HCT116 (cell line): ENCODE data around the gene ANO2. TPM values are rescaled to one million over a fixed set of nuclear protein-coding genes. Genes with fewer than 3 reads are reported as not detected.

Experiments
- ATAC-seq: fragments of 200-7000 bp; cut with Tn5 transposase; 2 replicates; pipeline ENCODE4 v1.9.1; 2020; ENCODE audit warnings: mild to moderate bottlenecking, moderate library complexity
- BruUV-seq: library from RNA; stranded (reverse); fragments of 400-500 nt; replicated peaks from 2 replicates; lab custom pipeline; 2021; lab: Mats Ljungman, UMichigan
- CTCF ChIA-PET: fragments of 300-600 bp; sonication (Branson Sonifier 250); formaldehyde crosslinking; loops from one replicate; lab custom pipeline; 2021; ENCODE audit warnings: antibody characterized with exemption; lab: Charles Lee
- POLR2A ChIA-PET: fragments of 300-600, 350-600 bp; sonication (Branson Sonifier 250); formaldehyde crosslinking; loops from one replicate; lab custom pipeline; 2021; ENCODE audit warnings: antibody characterized with exemption; lab: Charles Lee
- RAD21 ChIA-PET, 2 experiments: fragments of 300-600 bp; sonication (Branson Sonifier 250); formaldehyde crosslinking; loops; one replicate each; lab custom pipeline; 2023; ENCODE audit warnings: low total read pairs in 2 of 2; ENCODE audit not compliant: uncharacterized antibody in 2 of 2, unreplicated experiment in 2 of 2, low non-redundant PET in 1 of 2; lab: Charles Lee
- DNase-seq: peaks from one replicate; pipeline ENCODE4 v3.0.0-alpha.2; 2010; ENCODE audit warnings: low read depth, low spot score
- H2AFZ ChIP-seq: fragments of 200-600 bp; shearing (Covaris generic), sonication (generic); 2 replicates; pipeline ENCODE4 v1.6.1; 2017; ENCODE audit warnings: low read depth, mixed run types, mixed read lengths, antibody characterized with exemption, low read length; ENCODE audit not compliant: poor library complexity, severe bottlenecking
- H3K27ac ChIP-seq: 2 replicates; pipeline ENCODE4 v1.5.1; 2012; ENCODE audit warnings: low read depth, low read length
- H3K27me3 ChIP-seq: fragments of 200-600 bp; sonication (generic); 2 replicates; pipeline ENCODE4 v1.6.1; 2016; ENCODE audit warnings: mixed run types, low read length, mixed read lengths; ENCODE audit not compliant: insufficient read depth
- H3K36me3 ChIP-seq, 2 experiments: fragments of 200-500 bp in 1 of 2; fragments of 200-600 bp in 1 of 2; sonication (Bioruptor generic) in 1 of 2; sonication (generic) in 1 of 2; 2 replicates each; pipeline versions ENCODE4 v1.5.1 to v1.6.1; 2014 to 2016; ENCODE audit warnings: low read length in 2 of 2, inconsistent platforms in 1 of 2, mixed read lengths in 1 of 2, mixed run types in 1 of 2; ENCODE audit not compliant: insufficient read depth in 2 of 2, control insufficient read depth in 1 of 2
- H3K4me1 ChIP-seq, 2 experiments: fragments of 200-600 bp in 1 of 2; sonication (generic) in 1 of 2; 2 replicates each; pipeline versions ENCODE4 v1.5.1 to v1.6.1; 2012 to 2017; ENCODE audit warnings: low read length in 2 of 2, inconsistent platforms in 1 of 2, mild to moderate bottlenecking in 1 of 2, mixed read lengths in 1 of 2, mixed run types in 1 of 2, moderate library complexity in 1 of 2; ENCODE audit not compliant: insufficient read depth in 2 of 2, control insufficient read depth in 1 of 2
- H3K4me2 ChIP-seq: fragments of 200-600 bp; sonication (generic); 2 replicates; pipeline ENCODE4 v1.6.1; 2017; ENCODE audit warnings: mixed run types, low read length, mixed read lengths
- H3K4me3 ChIP-seq, 2 experiments: fragments of 200-600 bp in 1 of 2; sonication (generic) in 1 of 2; replicated peaks in 1 of 2; 2 replicates each; pipeline ENCODE4 v1.5.1; 2011 to 2016; ENCODE audit warnings: low read length in 2 of 2, control low read depth in 1 of 2, low read depth in 1 of 2, mild to moderate bottlenecking in 1 of 2, mixed read lengths in 1 of 2, mixed run types in 1 of 2
- H3K79me2 ChIP-seq: fragments of 200-600 bp; sonication (generic); 2 replicates; pipeline ENCODE4 v1.6.1; 2017; ENCODE audit warnings: mild to moderate bottlenecking, mixed run types, low read length, moderate library complexity, mixed read lengths; ENCODE audit not compliant: insufficient read depth
- H3K9ac ChIP-seq: fragments of 200-600 bp; sonication (generic); 2 replicates; pipeline ENCODE4 v1.6.1; 2016; ENCODE audit warnings: low read length, mixed read lengths
- H3K9me2 ChIP-seq: fragments of 200-600 bp; sonication (generic), shearing (Covaris generic); 2 replicates; pipeline ENCODE4 v1.6.1; 2017; ENCODE audit warnings: mixed run types, mild to moderate bottlenecking, moderate library complexity; ENCODE audit not compliant: insufficient read depth
- H3K9me3 ChIP-seq, 2 experiments: fragments of 200-500 bp in 1 of 2; fragments of 200-600 bp in 1 of 2; sonication (Bioruptor generic) in 1 of 2; sonication (generic) in 1 of 2; 2 replicates each; pipeline ENCODE4 v1.6.1; 2014 to 2017; ENCODE audit warnings: low read length in 2 of 2, mixed read lengths in 2 of 2, inconsistent platforms in 1 of 2, low read depth in 1 of 2, mild to moderate bottlenecking in 1 of 2, mixed run types in 1 of 2, moderate library complexity in 1 of 2; ENCODE audit not compliant: control insufficient read depth in 1 of 2, insufficient read depth in 1 of 2
- H4K20me1 ChIP-seq: fragments of 200-600 bp; sonication (generic), shearing (Covaris generic); 2 replicates; pipeline ENCODE4 v1.6.1; 2017; ENCODE audit warnings: mixed run types, mild to moderate bottlenecking, moderate library complexity; ENCODE audit not compliant: insufficient read depth
- CBX3 ChIP-seq: IDR thresholded peaks from 2 replicates; pipeline ENCODE4 v1.6.1; 2012; ENCODE audit warnings: low read depth
- EGR1 ChIP-seq: IDR thresholded peaks from 2 replicates; pipeline ENCODE4 v1.6.1; 2012; ENCODE audit warnings: low read depth
- ELF1 ChIP-seq: IDR thresholded peaks from 2 replicates; pipeline ENCODE4 v1.6.1; 2012; ENCODE audit warnings: low read depth, borderline replicate concordance
- EZH2 ChIP-seq: fragments of 200-600 bp; sonication (generic); IDR thresholded peaks from 2 replicates; pipeline ENCODE4 v1.6.1; 2017; ENCODE audit warnings: antibody characterized with exemption, mixed run types
- EZH2phosphoT487 ChIP-seq: fragments of 200-600 bp; IDR thresholded peaks from 2 replicates; pipeline ENCODE4 v1.6.1; 2018; ENCODE audit warnings: antibody characterized with exemption, borderline replicate concordance
- FOSL1 ChIP-seq: IDR thresholded peaks from 2 replicates; pipeline ENCODE4 v1.6.1; 2012; ENCODE audit warnings: low read depth
- POLR2A ChIP-seq: IDR thresholded peaks from 2 replicates; pipeline ENCODE4 v1.7.0; 2011; ENCODE audit warnings: borderline replicate concordance; ENCODE audit not compliant: insufficient read depth, insufficient read length; ENCODE audit errors: extremely low read depth
- RAD21 ChIP-seq: IDR thresholded peaks from 2 replicates; pipeline ENCODE4 v1.6.1; 2012; ENCODE audit warnings: low read depth, mild to moderate bottlenecking
- SIN3A ChIP-seq: IDR thresholded peaks from 2 replicates; pipeline ENCODE4 v1.6.1; 2012; ENCODE audit warnings: low read depth
- SP1 ChIP-seq: IDR thresholded peaks from 2 replicates; pipeline ENCODE4 v1.6.1; 2012; ENCODE audit warnings: low read depth
- SRF ChIP-seq: IDR thresholded peaks from 2 replicates; pipeline ENCODE4 v1.6.1; 2012; ENCODE audit warnings: low read depth
- TCF7L2 ChIP-seq: IDR thresholded peaks from 2 replicates; pipeline ENCODE4 v1.7.0; 2011; ENCODE audit warnings: borderline replicate concordance, inconsistent platforms; ENCODE audit not compliant: insufficient read depth, insufficient read length; ENCODE audit errors: extremely low read depth
- YY1 ChIP-seq: IDR thresholded peaks from 2 replicates; pipeline ENCODE4 v1.6.1; 2011; ENCODE audit warnings: low read length, low read depth, moderate library complexity, mild to moderate bottlenecking; ENCODE audit not compliant: insufficient replicate concordance; ENCODE audit errors: extremely low read depth
- ZFX ChIP-seq: fragments of 450-650 bp; IDR thresholded peaks from 2 replicates; pipeline ENCODE4 v1.6.1; 2017
- ZNF274 ChIP-seq: fragments of 200-500 bp; sonication (Bioruptor generic); IDR thresholded peaks from 2 replicates; pipeline ENCODE4 v1.6.1; 2014; ENCODE audit warnings: mild to moderate bottlenecking, low read depth, low read length, inconsistent platforms
- intact Hi-C: fragments of 100-400 bp; cut with micrococcal nuclease; formaldehyde crosslinking; loops from 2 replicates; pipeline ENCODE4 v1.10.0; 2022
- total RNA-seq: library from RNA; stranded (reverse); gene quantifications from one replicate; pipeline ENCODE4 v1.2.1, GENCODE V29; 2021; ENCODE audit not compliant: unreplicated experiment
- TF ChIP-seq, protein P1 (sequence below): IDR thresholded peaks from 2 replicates; pipeline ENCODE4 v1.6.1; 2012
- TF ChIP-seq, protein P2 (sequence below): IDR thresholded peaks from 2 replicates; pipeline ENCODE4 v1.6.1; 2012
- TF ChIP-seq, protein P3 (sequence below), 3 experiments: fragments of 200-600 bp in 1 of 3; sonication (generic) in 1 of 3; IDR thresholded peaks in 2 of 3; conservative IDR thresholded peaks in 1 of 3; 2 replicates each; pipeline ENCODE4 v1.5.1; 2012 to 2017; ENCODE audit warnings: low read depth in 2 of 3, low read length in 2 of 3, antibody characterized with exemption in 1 of 3, borderline replicate concordance in 1 of 3, control low read depth in 1 of 3, mild to moderate bottlenecking in 1 of 3, mixed read lengths in 1 of 3, mixed run types in 1 of 3, moderate library complexity in 1 of 3; ENCODE audit not compliant: insufficient read depth in 1 of 3

ANO2 gene
- total RNA-seq, 1 experiment from 2014 or later: not detected

DNA sequence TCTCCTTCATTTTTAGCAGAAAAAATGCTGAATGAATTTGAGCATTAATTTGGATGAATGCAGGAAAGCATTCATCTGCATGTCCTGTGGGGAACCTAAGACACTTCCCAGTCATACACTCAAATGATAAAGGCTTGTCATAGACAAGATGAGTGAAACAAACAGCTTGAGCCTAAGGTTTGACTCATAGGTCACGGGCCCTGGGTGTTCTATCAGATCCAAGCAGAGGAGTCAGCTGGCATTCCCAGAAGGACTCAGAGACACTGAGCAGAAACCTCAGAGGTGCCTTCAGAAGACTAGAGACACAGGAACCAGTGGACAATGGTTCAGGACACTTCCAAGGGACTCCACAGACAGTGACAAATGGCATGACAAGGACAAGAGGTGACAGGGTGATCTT lies 329.3 kb downstream of the ANO2 start:
- intact Hi-C loops: no loop called here
- no TSS peak for BruUV-seq
- RAD21 ChIA-PET: no interaction called here

DNA sequence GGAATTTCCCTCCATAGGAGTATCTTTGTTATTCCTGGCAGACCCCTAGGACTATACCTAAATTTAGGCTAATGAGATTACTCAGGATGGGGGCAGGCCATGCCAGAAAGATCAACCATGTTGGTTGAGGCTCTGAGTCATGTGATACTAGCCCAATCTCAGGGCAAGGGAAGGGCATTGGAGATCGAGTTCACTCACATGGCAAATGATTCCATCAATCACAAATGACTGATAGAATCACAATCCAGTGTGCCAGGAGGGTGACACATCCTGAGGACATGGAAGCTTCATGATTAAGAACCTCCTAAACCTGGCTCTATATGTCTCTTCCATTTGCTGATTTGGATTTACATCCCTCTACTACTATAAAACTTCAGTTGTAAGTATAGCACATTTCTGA lies 330.8 kb downstream of the ANO2 start:
- H3K79me2 ChIP-seq: no peaks in the 10 kb centered on the region
- TF ChIP-seq RAD21 (no peak), CBX3 (no peak), EGR1 (no peak), ELF1 (no peak), SRF (no peak), TCF7L2 (no peak), POLR2A (no peak), SP1 (no peak)
- TF ChIP-seq, protein P1, sequence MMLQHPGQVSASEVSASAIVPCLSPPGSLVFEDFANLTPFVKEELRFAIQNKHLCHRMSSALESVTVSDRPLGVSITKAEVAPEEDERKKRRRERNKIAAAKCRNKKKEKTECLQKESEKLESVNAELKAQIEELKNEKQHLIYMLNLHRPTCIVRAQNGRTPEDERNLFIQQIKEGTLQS: no peak
- TF ChIP-seq, protein P2, sequence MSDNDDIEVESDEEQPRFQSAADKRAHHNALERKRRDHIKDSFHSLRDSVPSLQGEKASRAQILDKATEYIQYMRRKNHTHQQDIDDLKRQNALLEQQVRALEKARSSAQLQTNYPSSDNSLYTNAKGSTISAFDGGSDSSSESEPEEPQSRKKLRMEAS: no peak
- TF ChIP-seq, protein P3, sequence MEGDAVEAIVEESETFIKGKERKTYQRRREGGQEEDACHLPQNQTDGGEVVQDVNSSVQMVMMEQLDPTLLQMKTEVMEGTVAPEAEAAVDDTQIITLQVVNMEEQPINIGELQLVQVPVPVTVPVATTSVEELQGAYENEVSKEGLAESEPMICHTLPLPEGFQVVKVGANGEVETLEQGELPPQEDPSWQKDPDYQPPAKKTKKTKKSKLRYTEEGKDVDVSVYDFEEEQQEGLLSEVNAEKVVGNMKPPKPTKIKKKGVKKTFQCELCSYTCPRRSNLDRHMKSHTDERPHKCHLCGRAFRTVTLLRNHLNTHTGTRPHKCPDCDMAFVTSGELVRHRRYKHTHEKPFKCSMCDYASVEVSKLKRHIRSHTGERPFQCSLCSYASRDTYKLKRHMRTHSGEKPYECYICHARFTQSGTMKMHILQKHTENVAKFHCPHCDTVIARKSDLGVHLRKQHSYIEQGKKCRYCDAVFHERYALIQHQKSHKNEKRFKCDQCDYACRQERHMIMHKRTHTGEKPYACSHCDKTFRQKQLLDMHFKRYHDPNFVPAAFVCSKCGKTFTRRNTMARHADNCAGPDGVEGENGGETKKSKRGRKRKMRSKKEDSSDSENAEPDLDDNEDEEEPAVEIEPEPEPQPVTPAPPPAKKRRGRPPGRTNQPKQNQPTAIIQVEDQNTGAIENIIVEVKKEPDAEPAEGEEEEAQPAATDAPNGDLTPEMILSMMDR (IDR thresholded peaks at IDR 0.05 in 2 of 3, conservative IDR thresholded peaks at IDR 0.05 in 1 of 3; ENCODE audit: borderline replicate concordance in 1 of 3, insufficient read depth in 1 of 3, low read depth in 2 of 3, low read length in 2 of 3): no peak
- TF ChIP-seq, all 23 proteins: peak for 0
- ChIA-PET CTCF (no interaction called here), RAD21 (no interaction called here), POLR2A (no interaction called here)
- H3K27ac ChIP-seq: no peak overlapping the region
- no peak overlapping the region for H2AFZ ChIP-seq
- H3K9ac ChIP-seq: no peak overlapping the region
- DNase-seq (no peak), ATAC-seq (no peak)
- no peak overlapping the region for H3K4me2 ChIP-seq
- H3K4me1 ChIP-seq: no peaks in the 10 kb centered on the region
- no peaks in the 10 kb centered on the region for H3K9me3 ChIP-seq
- intact Hi-C loops: no loop called here
- H4K20me1 ChIP-seq: no peaks in the 10 kb centered on the region
- no peaks in the 10 kb centered on the region for H3K36me3 ChIP-seq
- no peaks in the 10 kb centered on the region for H3K9me2 ChIP-seq
- H3K4me3 ChIP-seq: no peak overlapping the region
- no TSS peak for BruUV-seq
- H3K27me3 ChIP-seq: 0 out of 2 replicates have a peak, but pooled peaks cover 3% of the 10 kb centered on the region

More for the DNA sequence above, 329.3 kb downstream of the ANO2 start:
- no peaks in the 10 kb centered on the region for H3K9me3 ChIP-seq
- H3K4me1 ChIP-seq: no peaks in the 10 kb centered on the region
- H3K9ac ChIP-seq: no peak overlapping the region
- H3K79me2 ChIP-seq: no peaks in the 10 kb centered on the region
- H3K9me2 ChIP-seq: no peaks in the 10 kb centered on the region
- no peaks in the 10 kb centered on the region for H3K36me3 ChIP-seq
- ATAC-seq (no peak), DNase-seq (no peak)
- POLR2A ChIA-PET: no interaction called here
- H3K4me2 ChIP-seq: no peak overlapping the region
- no peak overlapping the region for H2AFZ ChIP-seq
- H3K27me3 ChIP-seq: 0 out of 2 replicates have a peak, but pooled peaks cover 3% of the 10 kb centered on the region
- CTCF ChIA-PET: no interaction called here
- H4K20me1 ChIP-seq: no peaks in the 10 kb centered on the region
- TF ChIP-seq, protein P1: no peak
- TF ChIP-seq FOSL1: no peak
- no peak for TF ChIP-seq ZFX
- no peak for TF ChIP-seq EZH2
- TF ChIP-seq SIN3A: no peak
- TF ChIP-seq SRF: no peak
- TF ChIP-seq EGR1: no peak
- TF ChIP-seq, protein P2: no peak
- no peak for TF ChIP-seq YY1
- TF ChIP-seq RAD21: no peak
- no peak for TF ChIP-seq ELF1
- no peak for TF ChIP-seq EZH2phosphoT487
- TF ChIP-seq ZNF274: no peak
- H3K27ac ChIP-seq: no peak overlapping the region
- H3K4me3 ChIP-seq: no peak overlapping the region
